ENCODE measurements around the gene ABHD2. TPM values are rescaled to one million over a fixed set of nuclear protein-coding genes. Genes with fewer than 3 reads are reported as not detected.
A peak's percentile ranks its signal among the peaks of the same experiment; 100 is the strongest.

Gene ABHD2
- total RNA-seq, 2 donors from 2014 or later: 50.8 to 136 TPM

DNA sequence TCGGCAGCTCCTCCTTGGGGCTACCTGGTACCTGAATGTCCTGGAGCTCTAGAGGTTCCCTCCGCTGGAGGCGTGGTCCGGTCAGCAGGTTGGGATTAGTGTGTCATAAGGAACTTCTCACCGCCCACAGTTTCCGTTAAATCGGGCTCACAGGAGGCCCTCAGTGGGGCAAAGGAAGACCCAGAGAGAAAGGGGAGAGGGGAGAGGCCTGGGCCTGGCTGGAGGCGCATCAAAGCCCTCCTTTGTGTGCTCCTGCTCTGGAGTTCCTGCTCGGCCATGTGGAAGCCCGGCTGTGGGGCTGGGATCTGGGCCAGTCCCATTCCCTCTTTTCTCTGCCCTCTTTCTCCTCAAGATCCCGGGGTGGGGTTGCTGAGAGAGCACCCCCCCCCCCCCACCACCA, 133.3 kb downstream of the ABHD2 start, which contains the start of gene RLBP1:
Gene RLBP1, minus strand, starts transcription at position 37 of the 400 bp plus-strand sequence. CDS start 2,604 bp downstream, outside the sequence.
- H3K27me3 ChIP-seq: no peaks in the 10 kb centered on the region
- H3K4me3 ChIP-seq: no peak within 1 kb of the TSS
- no peaks in the 10 kb centered on the region for H3K9me3 ChIP-seq
- no peak for DNase-seq
- H3K4me1 ChIP-seq: peaks cover 2% of the 10 kb centered on the region
- H3K27ac ChIP-seq: no peak within 1 kb of the TSS
- WGBS, 2 donors: 72 to 86% methylated on average over 10 to 11 of the region's 11 CpGs
- ATAC-seq: no peak
- intact Hi-C loops (cut with DNase I): no loop called here
- no peaks in the 10 kb centered on the region for H3K36me3 ChIP-seq (replicated peaks in 1 of 2; ENCODE audit: insufficient read depth in 1 of 2, low read depth in 2 of 2)
- TF ChIP-seq, protein P1, sequence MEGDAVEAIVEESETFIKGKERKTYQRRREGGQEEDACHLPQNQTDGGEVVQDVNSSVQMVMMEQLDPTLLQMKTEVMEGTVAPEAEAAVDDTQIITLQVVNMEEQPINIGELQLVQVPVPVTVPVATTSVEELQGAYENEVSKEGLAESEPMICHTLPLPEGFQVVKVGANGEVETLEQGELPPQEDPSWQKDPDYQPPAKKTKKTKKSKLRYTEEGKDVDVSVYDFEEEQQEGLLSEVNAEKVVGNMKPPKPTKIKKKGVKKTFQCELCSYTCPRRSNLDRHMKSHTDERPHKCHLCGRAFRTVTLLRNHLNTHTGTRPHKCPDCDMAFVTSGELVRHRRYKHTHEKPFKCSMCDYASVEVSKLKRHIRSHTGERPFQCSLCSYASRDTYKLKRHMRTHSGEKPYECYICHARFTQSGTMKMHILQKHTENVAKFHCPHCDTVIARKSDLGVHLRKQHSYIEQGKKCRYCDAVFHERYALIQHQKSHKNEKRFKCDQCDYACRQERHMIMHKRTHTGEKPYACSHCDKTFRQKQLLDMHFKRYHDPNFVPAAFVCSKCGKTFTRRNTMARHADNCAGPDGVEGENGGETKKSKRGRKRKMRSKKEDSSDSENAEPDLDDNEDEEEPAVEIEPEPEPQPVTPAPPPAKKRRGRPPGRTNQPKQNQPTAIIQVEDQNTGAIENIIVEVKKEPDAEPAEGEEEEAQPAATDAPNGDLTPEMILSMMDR (IDR thresholded peaks at IDR 0.05): no peak
- TF ChIP-seq POLR2A (IDR thresholded peaks at IDR 0.05): no peak

DNA sequence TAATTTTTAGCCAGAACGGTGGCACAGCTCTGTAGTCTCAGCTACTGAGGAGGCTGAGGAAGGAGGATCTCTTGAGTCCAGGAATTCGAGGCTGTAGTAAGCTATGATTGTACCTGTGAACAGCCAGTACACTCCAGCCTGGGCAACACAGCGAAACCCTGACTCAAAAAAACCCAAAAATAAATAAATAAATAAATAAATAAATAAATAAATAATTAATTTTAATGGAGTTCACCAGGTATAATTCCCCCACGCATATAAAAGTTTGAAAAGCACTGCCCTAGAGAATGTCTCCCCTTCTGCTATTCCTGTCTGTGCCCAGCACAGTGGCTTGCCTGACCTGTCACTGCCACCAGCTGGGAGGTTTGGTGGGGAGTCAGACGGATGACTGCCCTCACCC, 137.3 kb downstream of the ABHD2 start:
- Histone ChIP-seq H3K9me3 (no peaks in the 10 kb centered on the region), H3K27me3 (no peaks in the 10 kb centered on the region), H3K36me3 (replicated peaks in 1 of 2; ENCODE audit: insufficient read depth in 1 of 2, low read depth in 2 of 2) (no peaks in the 10 kb centered on the region), H3K4me1 (peaks cover 6% of the 10 kb centered on the region), H3K27ac (no peak overlapping the region), H3K4me3 (no peak overlapping the region)
- ATAC-seq (no peak), DNase-seq (no peak)
- 88 to 93% methylated on average over 5 of the region's 5 CpGs for WGBS, 2 donors
- intact Hi-C loops (cut with DNase I): no loop called here
- TF ChIP-seq, protein P1 (IDR thresholded peaks at IDR 0.05): no peak
- no peak for TF ChIP-seq POLR2A (IDR thresholded peaks at IDR 0.05)

DNA sequence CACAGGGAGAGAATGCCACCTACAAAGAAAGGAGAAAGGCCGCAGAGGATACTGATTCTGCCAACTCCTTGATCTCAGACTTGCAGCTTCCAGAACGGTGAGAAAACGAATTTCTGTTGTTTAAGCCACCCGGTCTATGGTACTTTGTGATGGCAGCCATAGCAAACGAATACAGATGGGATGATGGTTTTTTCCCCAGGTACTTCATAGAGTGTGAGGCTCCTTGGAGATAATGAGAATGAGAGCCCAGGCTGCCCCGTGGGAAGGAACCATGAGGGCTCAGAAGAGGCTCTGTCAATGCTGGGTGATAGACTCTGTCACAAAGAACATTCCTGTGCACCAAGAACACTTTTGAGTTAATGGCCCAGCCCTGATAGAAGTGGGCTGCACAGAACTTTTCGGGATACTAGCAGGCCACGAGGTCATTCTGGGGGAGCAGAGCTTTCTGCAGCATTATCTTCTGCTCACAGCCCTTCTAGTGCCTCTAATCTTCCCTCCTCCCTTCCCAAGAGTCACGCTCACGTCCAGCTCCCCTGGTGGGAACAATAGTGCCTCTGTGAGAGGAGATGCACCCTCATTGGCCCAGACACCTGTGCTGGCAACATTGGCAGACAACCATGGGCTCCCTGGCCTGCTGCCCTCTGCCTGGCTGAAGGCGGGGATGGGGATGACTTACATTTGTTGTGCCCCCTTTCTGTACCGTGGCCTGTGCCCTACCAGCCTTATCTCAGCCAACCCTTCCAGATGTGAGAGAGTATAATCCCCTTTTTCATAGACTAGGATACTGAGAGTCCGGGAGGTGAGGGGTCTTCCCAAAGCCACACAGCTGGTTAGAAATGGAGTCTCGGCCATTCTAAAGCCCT, 138.3 kb downstream of the ABHD2 start:
- Histone ChIP-seq H3K27ac (peak overlapping the region in 1 of 4 donors; percentile 11), H3K4me1 (peaks cover 6% of the 10 kb centered on the region), H3K36me3 (replicated peaks in 1 of 2; ENCODE audit: insufficient read depth in 1 of 2, low read depth in 2 of 2) (no peaks in the 10 kb centered on the region), H3K27me3 (no peaks in the 10 kb centered on the region), H3K9me3 (no peaks in the 10 kb centered on the region), H3K4me3 (no peak overlapping the region)
- WGBS, 2 donors: 65 to 70% methylated on average over 13 to 14 of the region's 14 CpGs
- intact Hi-C loops (cut with DNase I): no loop called here
- ATAC-seq (peak; percentile 84), DNase-seq (peak; percentile 39 to 56 (median 48))
- no peak for TF ChIP-seq POLR2A (IDR thresholded peaks at IDR 0.05)
- TF ChIP-seq, protein P1 (IDR thresholded peaks at IDR 0.05): no peak

DNA sequence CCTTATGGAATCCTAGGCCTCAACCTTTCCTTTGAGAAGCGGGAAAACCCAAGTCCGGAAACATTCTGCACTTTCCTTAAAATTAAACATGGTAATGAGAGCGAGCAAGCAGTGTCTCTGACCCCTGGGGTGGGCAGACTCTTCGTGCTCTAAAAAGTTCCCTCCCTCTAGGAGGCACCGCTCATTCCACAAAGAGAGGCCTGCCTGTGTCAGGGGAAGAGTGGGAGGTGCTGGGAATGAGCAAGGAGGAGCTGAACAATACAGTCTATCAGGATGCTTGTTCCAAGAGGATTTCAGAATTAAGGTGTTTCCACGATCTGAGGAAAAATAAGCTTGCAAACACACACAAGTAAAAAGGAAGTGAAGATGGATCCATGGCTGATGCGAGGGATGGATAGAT, 139.2 kb downstream of the ABHD2 start:
- WGBS, 2 donors: 79 to 82% methylated on average over 7 of the region's 7 CpGs
- Histone ChIP-seq H3K36me3 (replicated peaks in 1 of 2; ENCODE audit: insufficient read depth in 1 of 2, low read depth in 2 of 2) (no peaks in the 10 kb centered on the region), H3K27ac (no peak overlapping the region), H3K27me3 (no peaks in the 10 kb centered on the region), H3K4me3 (no peak overlapping the region), H3K4me1 (peaks cover 6% of the 10 kb centered on the region), H3K9me3 (no peaks in the 10 kb centered on the region)
- intact Hi-C loops (cut with DNase I): no loop called here
- ATAC-seq: no peak
- TF ChIP-seq POLR2A (IDR thresholded peaks at IDR 0.05): no peak
- TF ChIP-seq, protein P1 (IDR thresholded peaks at IDR 0.05): no peak
- no peak for DNase-seq
